SIG-M5 treated with dmso at 0.1 percent for 504 hours (cell line): ENCODE measurements around the gene MFAP4.

ENCODE experiments used
- DNase-seq: peaks from one replicate; lab custom pipeline; 2025; ENCODE audit not compliant: unreplicated experiment; lab: John Stamatoyannopoulos, UW

MFAP4 gene

GRCh38 chr17:19372011-19372370 lies 15.0 kb downstream of the MFAP4 start:
- DNase-seq, result no peak

- DNase-seq, result no peak
These were observed 15.6 kb downstream of the MFAP4 start for GRCh38 chr17:19371259-19372010.

- DNase-seq, result no peak
These were observed 16.5 kb downstream of the MFAP4 start for GRCh38 chr17:19370493-19370960.

GRCh38 chr17:19369846-19370492 lies 17.0 kb downstream of the MFAP4 start:
- no peak for DNase-seq

- no peak for DNase-seq
These were observed 17.7 kb downstream of the MFAP4 start for GRCh38 chr17:19369107-19369778.

- no peak for DNase-seq
These were observed 18.8 kb downstream of the MFAP4 start for GRCh38 chr17:19368229-19368628.

- DNase-seq, result no peak
These were observed 20.4 kb downstream of the MFAP4 start for GRCh38 chr17:19366637-19366972.

- no peak for DNase-seq
These were observed 21.0 kb downstream of the MFAP4 start for GRCh38 chr17:19365833-19366636.

GRCh38 chr17:19365499-19365817 lies 21.5 kb downstream of the MFAP4 start:
- DNase-seq, result no peak

GRCh38 chr17:19364699-19365498 lies 22.1 kb downstream of the MFAP4 start:
- DNase-seq, result no peak

GRCh38 chr17:19363460-19364035 lies 23.4 kb downstream of the MFAP4 start:
- no peak for DNase-seq

GRCh38 chr17:19363114-19363438 lies 23.9 kb downstream of the MFAP4 start:
- DNase-seq, result no peak

- peak; percentile 85 for DNase-seq
These were observed 24.5 kb downstream of the MFAP4 start, which contains the start of gene B9D1 for GRCh38 chr17:19362277-19363113. Gene B9D1 (minus strand): TSS chr17:19362723. CDS start chr17:19362569, 154 bp downstream.

GRCh38 chr17:19361944-19362276 lies 25.1 kb downstream of the MFAP4 start:
- DNase-seq, result no peak

- peak; percentile 15 for DNase-seq
These were observed 25.7 kb downstream of the MFAP4 start for GRCh38 chr17:19361326-19361725.

- no peak for DNase-seq
These were observed 26.2 kb downstream of the MFAP4 start for GRCh38 chr17:19360772-19361171.

- DNase-seq, result no peak
These were observed 27.1 kb downstream of the MFAP4 start for GRCh38 chr17:19359856-19360255.

- DNase-seq, result no peak
These were observed 27.8 kb downstream of the MFAP4 start for GRCh38 chr17:19359151-19359550.

GRCh38 chr17:19357761-19358160 lies 29.2 kb downstream of the MFAP4 start:
- no peak for DNase-seq

- DNase-seq, result no peak
These were observed 29.6 kb downstream of the MFAP4 start for GRCh38 chr17:19357351-19357750.
